ENCODE measurements around the gene HLA-A. TPM values are rescaled to one million over a fixed set of nuclear protein-coding genes. Genes with fewer than 3 reads are reported as not detected.

Gene HLA-A
- total and polyA plus RNA-seq, 7 experiments from 2014 or later = 1,540 to 3,318 (median 1,985) TPM

Other genes with a start within 250 kb of the HLA-A start
- 100 to 1,000 TPM; 502 to 678 (median 522) TPM for gene HLA-F, start 219.1 kb upstream of the HLA-A start, total RNA-seq
- gene HLA-F, start 219.1 kb upstream of the HLA-A start, polyA plus RNA-seq = 100 to 1,000 TPM; 348 to 498 TPM
- 1 to 10 TPM in 1 of 5 experiments, under 1 TPM in 3, not detected in 1; 0.32 to 2.7 (median 0.64) TPM for gene HLA-G, start 114.7 kb upstream of the HLA-A start, total RNA-seq
- gene HLA-G, start 114.7 kb upstream of the HLA-A start, polyA plus RNA-seq = 1 to 10 TPM in 1 of 2 donors, under 1 TPM in 1; 0.98 to 1.0 TPM
- gene POLR1H, start 118.7 kb downstream of the HLA-A start, total RNA-seq = 10 to 100 TPM; 27.3 to 66.8 (median 45.0) TPM
- gene POLR1H, start 118.7 kb downstream of the HLA-A start, polyA plus RNA-seq = 100 to 1,000 TPM in 1 of 2 donors, 10 to 100 TPM in 1; 89.2 to 128 TPM
- gene PPP1R11, start 124.7 kb downstream of the HLA-A start, total RNA-seq = 10 to 100 TPM; 49.4 to 67.1 (median 62.7) TPM
- gene PPP1R11, start 124.7 kb downstream of the HLA-A start, polyA plus RNA-seq = 100 to 1,000 TPM; 112 to 113 TPM
- not detected for gene RNF39, start 133.2 kb downstream of the HLA-A start, total RNA-seq
- gene RNF39, start 133.2 kb downstream of the HLA-A start, polyA plus RNA-seq = under 1 TPM in 1 of 2 donors, not detected in 1; 0.33 TPM
- gene TRIM31, start 170.6 kb downstream of the HLA-A start, total RNA-seq = under 1 TPM in 2 of 5 experiments, not detected in 3; 0.32 TPM
- under 1 TPM in 1 of 2 donors, not detected in 1; 0.59 TPM for gene TRIM31, start 170.6 kb downstream of the HLA-A start, polyA plus RNA-seq
- not detected for gene TRIM40, start 193.6 kb downstream of the HLA-A start, total RNA-seq
- gene TRIM40, start 193.6 kb downstream of the HLA-A start, polyA plus RNA-seq = not detected
- under 1 TPM in 1 of 5 experiments, not detected in 4; 0.12 TPM for gene TRIM10, start 218.7 kb downstream of the HLA-A start, total RNA-seq
- gene TRIM10, start 218.7 kb downstream of the HLA-A start, polyA plus RNA-seq = not detected
- gene TRIM15, start 221.0 kb downstream of the HLA-A start, total RNA-seq = under 1 TPM in 1 of 5 experiments, not detected in 4; 0.46 TPM
- gene TRIM15, start 221.0 kb downstream of the HLA-A start, polyA plus RNA-seq = not detected